Medulla oblongata (tissue), 1 donor: Measurements from ENCODE around the gene CCT2.
"Not testable (repeated sequence)": the region's sequence is repeated elsewhere in the genome, so short reads cannot be mapped to it uniquely, and the experiment has no call there.

Experiments used
- DNase-seq: peaks from one replicate; pipeline ENCODE4 v3.0.0-alpha.2; 2015; ENCODE audit errors: extremely low spot score

Gene CCT2

GRCh38 chr12:69588527-69588926 is 3.3 kb downstream of the CCT2 start:
- DNase-seq = no peak

- DNase-seq = no peak
Observed at GRCh38 chr12:69589082-69589481, 3.8 kb downstream of the CCT2 start.

- no peak for DNase-seq
Observed at GRCh38 chr12:69595689-69596088, 10.4 kb downstream of the CCT2 start.

- DNase-seq = no peak
Observed at GRCh38 chr12:69598174-69598753, 13.0 kb downstream of the CCT2 start.

GRCh38 chr12:69600804-69601203 is 15.5 kb downstream of the CCT2 start:
- DNase-seq = no peak

GRCh38 chr12:69601962-69602685 is 16.9 kb downstream of the CCT2 start:
- no peak for DNase-seq

- DNase-seq = no peak
Observed at GRCh38 chr12:69602954-69603353, 17.7 kb downstream of the CCT2 start.

- DNase-seq = not testable (repeated sequence)
Observed at GRCh38 chr12:69603556-69603955, 18.3 kb downstream of the CCT2 start.

- not testable (repeated sequence) for DNase-seq
Observed at GRCh38 chr12:69604275-69604674, 19.0 kb downstream of the CCT2 start.

GRCh38 chr12:69608114-69608513 is 22.9 kb downstream of the CCT2 start:
- DNase-seq = no peak

GRCh38 chr12:69610126-69610525 is 24.9 kb downstream of the CCT2 start:
- no peak for DNase-seq

- no peak for DNase-seq
Observed at GRCh38 chr12:69610729-69611128, 25.5 kb downstream of the CCT2 start, which contains the start of gene LRRC10. LRRC10 (minus strand) TSS chr12:69610907; CDS start chr12:69610838, 69 bp downstream.

GRCh38 chr12:69613351-69613750 is 28.1 kb downstream of the CCT2 start:
- no peak for DNase-seq

GRCh38 chr12:69616025-69616424 is 30.8 kb downstream of the CCT2 start:
- no peak for DNase-seq

- no peak for DNase-seq
Observed at GRCh38 chr12:69619050-69619449, 33.8 kb downstream of the CCT2 start.

GRCh38 chr12:69620077-69620476 is 34.8 kb downstream of the CCT2 start:
- no peak for DNase-seq

GRCh38 chr12:69620921-69621320 is 35.7 kb downstream of the CCT2 start:
- DNase-seq = no peak

- DNase-seq = no peak
Observed at GRCh38 chr12:69621551-69621950, 36.3 kb downstream of the CCT2 start.

- DNase-seq = no peak
Observed at GRCh38 chr12:69623970-69624369, 38.7 kb downstream of the CCT2 start.

- no peak for DNase-seq
Observed at GRCh38 chr12:69627501-69627900, 42.2 kb downstream of the CCT2 start.

GRCh38 chr12:69630191-69630590 is 44.9 kb downstream of the CCT2 start:
- DNase-seq = no peak

GRCh38 chr12:69633061-69633460 is 47.8 kb downstream of the CCT2 start:
- no peak for DNase-seq

- peak; percentile 80 for DNase-seq
Observed at GRCh38 chr12:69639400-69640016, 54.2 kb downstream of the CCT2 start.
